Ascending aorta (tissue), 2 donors: ENCODE measurements around the gene CCL2. TPM values are rescaled to one million over a fixed set of nuclear protein-coding genes. Genes with fewer than 3 reads are reported as not detected.

Experiments
- DNase-seq, 2 donors: peaks; one replicate each; pipeline ENCODE4 v3.0.0-alpha.2; 2019; ENCODE audit warnings: low spot score in 2 of 2
- H3K27ac ChIP-seq, 2 donors: fragments of 200-600 bp; sonication (generic); one replicate each; pipeline ENCODE4 v1.5.1; 2016 to 2017; ENCODE audit warnings: mild to moderate bottlenecking in 1 of 2
- H3K27me3 ChIP-seq: fragments of 200-600 bp; sonication (generic); one replicate; pipeline ENCODE4 v1.5.1; 2017
- H3K36me3 ChIP-seq, 2 donors: fragments of 200-600 bp; sonication (generic); one replicate each; pipeline ENCODE4 v1.5.1; 2016
- H3K4me1 ChIP-seq, 2 donors: fragments of 200-600 bp; sonication (generic); one replicate each; pipeline ENCODE4 v1.5.1; 2016 to 2017; ENCODE audit warnings: mild to moderate bottlenecking in 1 of 2
- H3K4me3 ChIP-seq, 2 donors: fragments of 200-600 bp; sonication (generic); one replicate each; pipeline ENCODE4 v1.5.1; 2016 to 2017; ENCODE audit warnings: mild to moderate bottlenecking in 1 of 2
- H3K9me3 ChIP-seq, 2 donors: fragments of 200-600 bp; sonication (generic); one replicate each; pipeline ENCODE4 v1.5.1; 2016
- intact Hi-C: fragments of 100-400 bp; cut with DNase I; formaldehyde crosslinking; loops from one replicate; pipeline ENCODE4 v1.15.1; 2023
- total RNA-seq: library from RNA; depleted of rRNA; stranded (reverse); fragments of >200 nt; gene quantifications from one replicate; pipeline ENCODE4 v1.1.0, GENCODE V29; 2016
- TF ChIP-seq, protein P1 (sequence below), 3 experiments: fragments of 200-600 bp in 2 of 3; fragments of 450-650 bp in 1 of 3; sonication (generic) in 2 of 3; IDR thresholded peaks; one replicate each; pipeline ENCODE4 v1.5.1; 2016 to 2019; ENCODE audit warnings: antibody characterized with exemption in 3 of 3, mild to moderate bottlenecking in 1 of 3, moderate library complexity in 1 of 3

Gene CCL2
- total RNA-seq, 1 donor from 2014 or later = 162 TPM

DNA sequence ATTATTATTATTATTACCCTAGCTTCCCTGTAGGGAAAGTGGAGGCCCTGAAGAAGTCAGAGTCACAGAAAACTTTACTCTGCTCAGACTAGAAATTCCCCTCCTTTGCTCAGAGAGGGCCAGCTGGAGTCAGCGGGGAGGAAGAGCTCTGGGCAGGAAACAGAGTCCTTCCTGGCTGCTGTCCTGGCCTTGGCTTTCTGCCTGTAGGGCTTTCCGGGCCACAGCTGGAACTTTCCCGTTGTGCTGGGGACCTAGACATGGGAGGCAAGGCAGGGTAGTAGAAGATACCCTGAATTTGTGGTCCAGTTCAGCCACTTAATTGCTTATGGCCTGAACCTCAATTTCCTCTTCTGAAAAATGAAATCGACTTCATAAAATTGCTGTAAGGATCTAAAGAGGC lies 14.0 kb upstream of the CCL2 start:
- no peak overlapping the region for H3K27ac ChIP-seq
- DNase-seq = no peak
- TF ChIP-seq, protein P1, sequence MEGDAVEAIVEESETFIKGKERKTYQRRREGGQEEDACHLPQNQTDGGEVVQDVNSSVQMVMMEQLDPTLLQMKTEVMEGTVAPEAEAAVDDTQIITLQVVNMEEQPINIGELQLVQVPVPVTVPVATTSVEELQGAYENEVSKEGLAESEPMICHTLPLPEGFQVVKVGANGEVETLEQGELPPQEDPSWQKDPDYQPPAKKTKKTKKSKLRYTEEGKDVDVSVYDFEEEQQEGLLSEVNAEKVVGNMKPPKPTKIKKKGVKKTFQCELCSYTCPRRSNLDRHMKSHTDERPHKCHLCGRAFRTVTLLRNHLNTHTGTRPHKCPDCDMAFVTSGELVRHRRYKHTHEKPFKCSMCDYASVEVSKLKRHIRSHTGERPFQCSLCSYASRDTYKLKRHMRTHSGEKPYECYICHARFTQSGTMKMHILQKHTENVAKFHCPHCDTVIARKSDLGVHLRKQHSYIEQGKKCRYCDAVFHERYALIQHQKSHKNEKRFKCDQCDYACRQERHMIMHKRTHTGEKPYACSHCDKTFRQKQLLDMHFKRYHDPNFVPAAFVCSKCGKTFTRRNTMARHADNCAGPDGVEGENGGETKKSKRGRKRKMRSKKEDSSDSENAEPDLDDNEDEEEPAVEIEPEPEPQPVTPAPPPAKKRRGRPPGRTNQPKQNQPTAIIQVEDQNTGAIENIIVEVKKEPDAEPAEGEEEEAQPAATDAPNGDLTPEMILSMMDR (IDR thresholded peaks at IDR 0.05) = no peak

DNA sequence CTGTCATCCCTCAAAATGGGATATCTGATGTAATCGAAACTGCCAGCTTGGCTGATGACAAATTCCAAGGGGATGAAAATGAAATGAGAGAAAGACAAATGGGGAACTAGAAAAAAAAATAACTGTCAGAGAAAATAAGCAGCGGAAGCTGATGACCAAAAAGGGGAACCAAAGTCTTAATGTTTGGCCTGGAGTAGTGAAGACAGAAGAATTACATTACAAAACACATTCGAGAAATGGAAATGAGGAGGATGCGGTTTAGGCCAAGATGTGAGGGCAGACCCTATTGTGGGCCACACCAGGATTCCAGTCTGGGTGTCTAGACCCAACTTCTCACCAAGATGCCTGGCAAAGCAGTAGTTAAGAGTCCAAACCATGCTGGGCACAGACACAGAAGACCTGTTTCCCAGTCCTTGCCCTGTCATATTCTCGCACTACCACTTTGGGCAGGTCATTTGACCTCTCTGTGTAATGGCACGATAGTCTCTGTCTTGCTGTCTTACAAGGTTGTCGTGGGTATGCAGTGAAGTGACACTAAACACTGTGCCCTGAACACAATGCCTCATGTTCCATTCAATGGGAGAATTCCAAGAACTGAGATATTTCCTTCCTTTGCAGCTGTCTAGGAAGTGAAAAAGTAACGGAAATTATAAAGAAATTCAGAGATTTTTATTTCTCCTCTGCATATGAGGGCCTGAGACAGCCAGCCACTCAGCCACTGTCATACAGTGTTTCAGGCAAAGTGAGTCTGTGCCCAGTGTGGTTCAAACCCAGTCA lies 12.3 kb upstream of the CCL2 start:
- peak overlapping the region; percentile 52 to 53 for H3K27ac ChIP-seq
- H3K27me3 ChIP-seq = no peaks in the 10 kb centered on the region
- H3K36me3 ChIP-seq = no peaks in the 10 kb centered on the region
- H3K9me3 ChIP-seq = no peaks in the 10 kb centered on the region
- intact Hi-C loops = loop anchor here (5.0 kb wide), 1 partner anchor 40 kb away; no protein-coding TSS in a partner anchor
- TF ChIP-seq, protein P1 (IDR thresholded peaks at IDR 0.05) = no peak
- no peak for DNase-seq
- H3K4me1 ChIP-seq = peaks cover 4 to 14% of the 10 kb centered on the region in 2 donors
- H3K4me3 ChIP-seq = no peak overlapping the region

More for the DNA sequence above, 14.0 kb upstream of the CCL2 start:
- peaks cover 0 to 8% of the 10 kb centered on the region in 2 donors for H3K4me1 ChIP-seq
- H3K9me3 ChIP-seq = no peaks in the 10 kb centered on the region
- no peaks in the 10 kb centered on the region for H3K27me3 ChIP-seq
- intact Hi-C loops = loop anchor here (5.0 kb wide), 1 partner anchor 39 kb away; no protein-coding TSS in a partner anchor
- no peak overlapping the region for H3K4me3 ChIP-seq
- no peaks in the 10 kb centered on the region for H3K36me3 ChIP-seq

DNA sequence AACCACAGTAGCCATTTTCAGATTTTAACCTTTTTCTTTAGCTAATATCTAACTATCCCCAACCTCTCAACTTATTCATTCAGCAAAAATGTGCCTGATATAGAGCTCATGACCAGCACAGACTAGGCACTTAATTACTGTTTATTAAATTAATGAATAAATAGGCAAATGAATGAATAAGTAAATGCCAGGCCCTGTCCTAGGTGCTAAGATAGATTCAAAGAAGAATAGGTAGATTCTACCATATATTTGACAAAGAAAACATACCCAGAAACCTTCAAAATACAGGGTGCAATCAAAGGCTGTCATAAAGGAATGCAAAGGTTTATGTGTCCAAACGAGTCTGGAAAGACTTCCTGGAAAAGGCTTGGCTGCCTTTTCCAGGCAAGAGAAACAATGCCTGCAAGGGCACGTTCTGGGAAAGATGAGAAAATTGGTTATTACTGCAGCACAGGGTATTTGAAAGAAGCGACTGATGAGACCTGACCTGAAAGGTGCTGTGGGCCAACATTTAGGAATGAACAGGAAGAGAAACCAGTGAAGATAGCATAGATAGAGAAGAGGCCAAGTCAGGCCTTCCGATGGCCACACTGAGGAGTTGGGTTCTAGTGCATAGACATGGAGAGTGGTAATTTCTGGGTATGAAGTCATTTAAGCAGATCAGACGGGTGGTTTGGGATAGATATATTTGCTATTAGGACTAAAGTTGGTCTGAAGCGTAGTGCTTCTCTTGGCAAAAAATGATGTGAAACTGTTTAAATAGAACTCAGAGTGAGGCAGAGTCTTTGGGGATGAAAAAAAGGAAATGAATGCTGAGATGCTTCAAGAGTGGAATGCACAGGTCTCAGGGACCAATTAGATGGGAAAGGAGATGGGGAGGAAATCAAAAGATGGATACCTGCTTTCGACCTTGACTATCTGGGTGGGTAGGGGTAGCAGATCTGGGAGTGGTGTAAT lies 11.4 kb upstream of the CCL2 start:
- H3K9me3 ChIP-seq = no peaks in the 10 kb centered on the region
- no peak for DNase-seq
- no peaks in the 10 kb centered on the region for H3K27me3 ChIP-seq
- H3K36me3 ChIP-seq = no peaks in the 10 kb centered on the region
- TF ChIP-seq, protein P1 (IDR thresholded peaks at IDR 0.05) = no peak
- peak overlapping the region; percentile 52 to 53 for H3K27ac ChIP-seq
- peaks cover 10 to 17% of the 10 kb centered on the region in 2 donors for H3K4me1 ChIP-seq
- H3K4me3 ChIP-seq = no peak overlapping the region
- intact Hi-C loops = loop anchor here (5.0 kb wide), 1 partner anchor 41 kb away; no protein-coding TSS in a partner anchor

DNA sequence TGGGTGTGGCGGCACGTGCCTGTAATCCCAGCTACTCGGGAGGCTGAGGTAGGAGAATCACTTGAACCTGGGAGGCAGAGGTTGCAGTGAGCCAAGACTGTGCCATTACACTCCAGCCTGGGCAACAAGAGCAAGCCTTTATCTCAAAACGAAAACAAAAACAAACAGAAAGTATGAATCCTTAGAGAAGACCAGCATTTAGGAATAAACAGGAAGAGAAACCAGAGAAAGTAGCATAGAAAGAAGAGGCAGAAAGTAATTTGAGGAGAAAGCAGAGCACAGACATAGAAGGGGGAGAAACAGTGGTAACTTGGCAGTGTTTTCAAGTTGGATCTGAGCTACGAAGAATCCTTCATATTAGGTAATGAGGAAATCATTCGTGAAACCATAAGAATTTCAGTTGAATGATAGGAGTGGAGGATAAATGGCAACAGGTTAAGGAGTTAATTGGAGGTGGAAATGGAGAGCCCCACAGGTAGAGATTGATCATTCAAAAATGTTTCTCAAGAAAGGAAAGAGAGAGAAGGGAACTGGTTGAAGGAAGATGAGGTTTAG lies 9.7 kb upstream of the CCL2 start:
- H3K4me3 ChIP-seq = no peak overlapping the region
- no peaks in the 10 kb centered on the region for H3K9me3 ChIP-seq
- H3K36me3 ChIP-seq = no peaks in the 10 kb centered on the region
- intact Hi-C loops = loop anchor here (5.0 kb wide), 1 partner anchor 62 kb away; no protein-coding TSS in a partner anchor
- H3K27me3 ChIP-seq = no peaks in the 10 kb centered on the region
- H3K4me1 ChIP-seq = peaks cover 16 to 33% of the 10 kb centered on the region in 2 donors
- DNase-seq = no peak
- TF ChIP-seq, protein P1 (IDR thresholded peaks at IDR 0.05) = no peak
- H3K27ac ChIP-seq = no peak overlapping the region

DNA sequence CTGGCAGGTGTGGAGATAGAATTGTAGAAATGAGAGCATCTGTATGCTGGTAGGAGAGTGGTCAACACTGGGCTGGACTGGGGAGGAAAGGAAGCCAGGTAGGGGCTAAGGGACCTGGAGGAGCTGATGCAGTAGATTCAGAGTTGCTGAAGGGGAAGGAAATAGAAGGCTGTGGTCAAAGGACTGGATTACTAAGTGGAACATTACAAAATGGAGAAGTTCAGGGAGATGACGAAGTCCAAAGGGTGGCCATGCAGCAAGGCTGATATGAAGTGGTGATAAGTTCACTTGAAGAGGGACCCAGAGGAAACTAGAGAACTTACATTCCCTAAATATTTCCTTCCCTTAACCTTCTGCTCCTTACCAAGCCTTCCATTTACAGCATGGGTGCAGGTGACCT lies 8.6 kb upstream of the CCL2 start:
- TF ChIP-seq, protein P1 (IDR thresholded peaks at IDR 0.05) = no peak
- DNase-seq = no peak
- Histone ChIP-seq H3K36me3 (no peaks in the 10 kb centered on the region), H3K4me3 (no peak overlapping the region), H3K9me3 (no peaks in the 10 kb centered on the region), H3K4me1 (peaks cover 25 to 40% of the 10 kb centered on the region in 2 donors), H3K27me3 (no peaks in the 10 kb centered on the region), H3K27ac (peak overlapping the region; percentile 18 to 35)
- intact Hi-C loops = loop anchor here (5.0 kb wide), 1 partner anchor 61 kb away; no protein-coding TSS in a partner anchor
